ENCODE data around the gene DYRK1A. TPM values are rescaled to one million over a fixed set of nuclear protein-coding genes. Genes with fewer than 3 reads are reported as not detected.
A peak's percentile ranks its signal among the peaks of the same experiment; 100 is the strongest.

Gene DYRK1A
- total and polyA plus RNA-seq, 2 of the 13 experiments (the other 11 are each of a cell fraction or from before 2014, with no cell fraction given) = 24.6 to 34.2 TPM

- H3K9ac ChIP-seq (ENCODE audit: insufficient read depth, low read depth, low read length) = no peak overlapping the region
- H3K9me3 ChIP-seq (ENCODE audit: low read length) = no peaks in the 10 kb centered on the region
- H3K4me1 ChIP-seq (ENCODE audit: insufficient read depth, low read length) = no peaks in the 10 kb centered on the region; the same call in 1 of the 2 replicates
- no peaks in the 10 kb centered on the region for H3K79me2 ChIP-seq (ENCODE audit: insufficient read depth, low read length)
- no TSS peak for BruUV-seq (replicated peaks)
- CTCF ChIA-PET (ENCODE audit: low intra/inter-chr PET ratio, low total read pairs) = no interaction called here
- DNase-seq (ENCODE audit: low spot score) = no peak
- peaks cover 2 to 11% of the 10 kb centered on the region in 2 experiments; a peak in 2 of 5 replicates for H3K27me3 ChIP-seq (ENCODE audit: control insufficient read depth in 1 of 2, insufficient read depth in 2 of 2, low read length in 2 of 2)
- intact Hi-C loops (cut with micrococcal nuclease; ENCODE audit: unreplicated experiment) = no loop called here
- TF ChIP-seq CEBPB (IDR thresholded peaks at IDR 0.05; ENCODE audit: borderline replicate concordance, low read depth, low read length) (no peak), CTCF (CRISPR knock-in tag; IDR thresholded peaks at IDR 0.05) (0 out of 2 replicates have a peak, but pooled peaks have one; percentile 20)
- in situ Hi-C loops (cut with HindIII; ENCODE audit: extremely low pct_ligation_motif_present, low pct_unique_long_range_greater_than_20kb) = no loop called here
- H3K27ac ChIP-seq (ENCODE audit: extremely low read length, insufficient read depth, low read length) = no peak overlapping the region
- H3K4me2 ChIP-seq (ENCODE audit: low read depth, low read length) = no peak overlapping the region
- H2AFZ ChIP-seq (ENCODE audit: low read length) = no peak overlapping the region
- no peaks in the 10 kb centered on the region for H4K20me1 ChIP-seq (ENCODE audit: insufficient read depth, low read length)
- no peak overlapping the region for H3K4me3 ChIP-seq (replicated peaks in 1 of 3; ENCODE audit: insufficient read depth in 1 of 3, low read depth in 2 of 3, low read length in 3 of 3)
- no peak for FAIRE-seq
- no peaks in the 10 kb centered on the region for H3K36me3 ChIP-seq (replicated peaks in 1 of 2; ENCODE audit: control insufficient read depth in 1 of 2, insufficient read depth in 2 of 2, low read length in 2 of 2)
- POLR2A ChIA-PET = no interaction called here
- whole genome bisulfite sequencing (ENCODE audit: low lambda C conversion rate) = 29% methylated on average over 9 of the region's 12 CpGs
- peak; percentile 37; the same call in 2 of the 3 replicates for ATAC-seq
Measured at GRCh38 chr21:37528150-37528937, 161.8 kb downstream of the DYRK1A start.

DNA sequence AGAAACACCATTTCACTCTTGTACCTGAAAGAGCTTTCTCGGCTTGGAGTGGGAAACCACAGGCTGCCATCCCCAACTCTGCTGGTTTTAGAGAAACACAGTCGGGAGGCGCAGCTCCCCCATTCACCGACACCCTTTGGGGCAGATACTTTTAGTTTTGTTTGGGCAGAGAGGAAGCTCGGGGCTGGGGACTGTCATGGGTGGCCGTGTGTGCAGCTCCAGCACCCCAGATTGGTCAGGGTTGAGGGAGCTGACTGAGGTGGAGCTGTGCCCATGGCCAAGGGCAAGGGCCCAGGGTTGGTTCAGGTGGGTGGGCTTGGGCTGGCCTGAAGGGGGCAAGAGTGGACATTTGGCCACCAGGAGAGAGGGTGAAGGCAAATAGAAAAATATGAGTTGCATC lies 163.1 kb downstream of the DYRK1A start:
- FAIRE-seq (no peak), ATAC-seq (0 out of 3 replicates have a peak, but pooled peaks have one; percentile 5), DNase-seq (ENCODE audit: low spot score) (no peak)
- ChIA-PET CTCF (ENCODE audit: low intra/inter-chr PET ratio, low total read pairs) (no interaction called here), POLR2A (no interaction called here)
- intact Hi-C loops (cut with micrococcal nuclease; ENCODE audit: unreplicated experiment) (no loop called here), in situ Hi-C loops (cut with HindIII; ENCODE audit: extremely low pct_ligation_motif_present, low pct_unique_long_range_greater_than_20kb) (no loop called here)
- Histone ChIP-seq H3K4me2 (ENCODE audit: low read depth, low read length) (no peak overlapping the region), H4K20me1 (ENCODE audit: insufficient read depth, low read length) (no peaks in the 10 kb centered on the region), H3K9me3 (ENCODE audit: low read length) (no peaks in the 10 kb centered on the region), H3K4me1 (ENCODE audit: insufficient read depth, low read length) (no peaks in the 10 kb centered on the region; the same call in 1 of the 2 replicates), H2AFZ (ENCODE audit: low read length) (no peak overlapping the region), H3K4me3 (replicated peaks in 1 of 3; ENCODE audit: insufficient read depth in 1 of 3, low read depth in 2 of 3, low read length in 3 of 3) (no peak overlapping the region), H3K27me3 (ENCODE audit: control insufficient read depth in 1 of 2, insufficient read depth in 2 of 2, low read length in 2 of 2) (peaks cover 2 to 11% of the 10 kb centered on the region in 2 experiments; a peak in 3 of 5 replicates), H3K36me3 (replicated peaks in 1 of 2; ENCODE audit: control insufficient read depth in 1 of 2, insufficient read depth in 2 of 2, low read length in 2 of 2) (no peaks in the 10 kb centered on the region), H3K27ac (ENCODE audit: extremely low read length, insufficient read depth, low read length) (no peak overlapping the region), H3K9ac (ENCODE audit: insufficient read depth, low read depth, low read length) (no peak overlapping the region), H3K79me2 (ENCODE audit: insufficient read depth, low read length) (no peaks in the 10 kb centered on the region)
- BruUV-seq (replicated peaks) = no TSS peak
- WGBS (ENCODE audit: low lambda C conversion rate) = 48% methylated on average over 6 of the region's 6 CpGs
- no peak for TF ChIP-seq KAT7 (CRISPR knock-in tag; IDR thresholded peaks at IDR 0.05; ENCODE audit: borderline replicate concordance)
- no peak for TF ChIP-seq SRSF4 (IDR thresholded peaks at IDR 0.05; ENCODE audit: low read depth, low read length, poor library complexity, severe bottlenecking)
- no peak for TF ChIP-seq RBFOX2 (IDR thresholded peaks at IDR 0.05; ENCODE audit: low read depth, low read length)
- TF ChIP-seq SMAD9 (CRISPR knock-in tag; IDR thresholded peaks at IDR 0.05) = no peak
- no peak for TF ChIP-seq DR1 (CRISPR knock-in tag; IDR thresholded peaks at IDR 0.05)
- TF ChIP-seq ZNF569 (CRISPR knock-in tag; IDR thresholded peaks at IDR 0.05; ENCODE audit: borderline replicate concordance) = no peak
- no peak for TF ChIP-seq MED13 (CRISPR knock-in tag; IDR thresholded peaks at IDR 0.05)
- TF ChIP-seq ARHGAP35 (CRISPR knock-in tag; IDR thresholded peaks at IDR 0.05; ENCODE audit: borderline replicate concordance) = no peak
- no peak for TF ChIP-seq PCBP1 (IDR thresholded peaks at IDR 0.05; ENCODE audit: borderline replicate concordance, low read depth, low read length)
- no peak for TF ChIP-seq ZNF44 (CRISPR knock-in tag; IDR thresholded peaks at IDR 0.05)
- TF ChIP-seq MAX (IDR thresholded peaks at IDR 0.05) = no peak
- no peak for TF ChIP-seq REL (CRISPR knock-in tag; conservative IDR thresholded peaks at IDR 0.05)
- no peak for TF ChIP-seq RARA (CRISPR knock-in tag; IDR thresholded peaks at IDR 0.05)
- no peak for TF ChIP-seq ZNF556 (CRISPR knock-in tag; IDR thresholded peaks at IDR 0.05; ENCODE audit: borderline replicate concordance)
